ENCODE measurements around the gene USP24. TPM values are rescaled to one million over a fixed set of nuclear protein-coding genes. Genes with fewer than 3 reads are reported as not detected.

Gene USP24
- total RNA-seq, 1 experiment from 2014 or later = 45.7 TPM

- H3K4me3 Mint-ChIP-seq (ENCODE audit: unreplicated experiment) = no peak overlapping the region
- CTCF ChIA-PET = interaction anchor here (0.6 kb wide), 1 partner anchor 339 kb away, joined by 4 read pairs; no protein-coding TSS in a partner anchor
- no TSS peak for BruUV-seq (replicated peaks)
- intact Hi-C loops (cut with micrococcal nuclease) = no loop called here
- no peaks in the 10 kb centered on the region for H3K9me3 Mint-ChIP-seq (ENCODE audit: unreplicated experiment)
- peaks cover 4% of the 10 kb centered on the region for H3K4me1 Mint-ChIP-seq (ENCODE audit: insufficient read depth, unreplicated experiment)
- H3K36me3 Mint-ChIP-seq (ENCODE audit: insufficient read depth, unreplicated experiment) = peaks cover 98% of the 10 kb centered on the region
- no peak for TF ChIP-seq CTCF (IDR thresholded peaks at IDR 0.05; ENCODE audit: unreplicated experiment)
- DNase-seq (ENCODE audit: unreplicated experiment) = no peak
- no peak overlapping the region for H3K27ac Mint-ChIP-seq (ENCODE audit: low read depth, unreplicated experiment)
- H3K27me3 Mint-ChIP-seq (ENCODE audit: insufficient read depth, unreplicated experiment) = no peaks in the 10 kb centered on the region
- POLR2A ChIA-PET = interaction anchor here (0.6 kb wide), 1 partner anchor 68 kb away, joined by 3 read pairs; no protein-coding TSS in a partner anchor
Measured at GRCh38 chr1:55076356-55076755, 138.8 kb downstream of the USP24 start.

- no peaks in the 10 kb centered on the region for H3K27me3 Mint-ChIP-seq (ENCODE audit: insufficient read depth, unreplicated experiment)
- no TSS peak for BruUV-seq (replicated peaks)
- intact Hi-C loops (cut with micrococcal nuclease) = no loop called here
- no peak overlapping the region for H3K27ac Mint-ChIP-seq (ENCODE audit: low read depth, unreplicated experiment)
- ChIA-PET POLR2A (interaction anchor here (0.7 kb wide), 1 partner anchor 1386 kb away, joined by 3 read pairs; no protein-coding TSS in a partner anchor), CTCF (interaction anchor here (0.8 to 1.2 kb wide), 3 partner anchors 14 to 78 kb away, joined by 3 to 5 read pairs (median 4); no protein-coding TSS in a partner anchor)
- TF ChIP-seq CTCF (IDR thresholded peaks at IDR 0.05; ENCODE audit: unreplicated experiment) = no peak
- no peak overlapping the region for H3K4me3 Mint-ChIP-seq (ENCODE audit: unreplicated experiment)
- H3K36me3 Mint-ChIP-seq (ENCODE audit: insufficient read depth, unreplicated experiment) = peaks cover 99% of the 10 kb centered on the region
- DNase-seq (ENCODE audit: unreplicated experiment) = no peak
- no peaks in the 10 kb centered on the region for H3K4me1 Mint-ChIP-seq (ENCODE audit: insufficient read depth, unreplicated experiment)
- no peaks in the 10 kb centered on the region for H3K9me3 Mint-ChIP-seq (ENCODE audit: unreplicated experiment)
Measured at GRCh38 chr1:55074455-55074854, 140.7 kb downstream of the USP24 start.

GRCh38 chr1:55073187-55073916 is 141.8 kb downstream of the USP24 start:
- no peak for TF ChIP-seq CTCF (IDR thresholded peaks at IDR 0.05; ENCODE audit: unreplicated experiment)
- no peaks in the 10 kb centered on the region for H3K27me3 Mint-ChIP-seq (ENCODE audit: insufficient read depth, unreplicated experiment)
- peaks cover 99% of the 10 kb centered on the region for H3K36me3 Mint-ChIP-seq (ENCODE audit: insufficient read depth, unreplicated experiment)
- CTCF ChIA-PET = interaction anchor here (0.8 to 1.6 kb wide), 2 partner anchors 10 to 204 kb away, joined by 3 to 4 read pairs; no protein-coding TSS in a partner anchor
- intact Hi-C loops (cut with micrococcal nuclease) = no loop called here
- BruUV-seq (replicated peaks) = no TSS peak
- DNase-seq (ENCODE audit: unreplicated experiment) = no peak
- H3K4me1 Mint-ChIP-seq (ENCODE audit: insufficient read depth, unreplicated experiment) = no peaks in the 10 kb centered on the region
- no peak overlapping the region for H3K27ac Mint-ChIP-seq (ENCODE audit: low read depth, unreplicated experiment)
- H3K4me3 Mint-ChIP-seq (ENCODE audit: unreplicated experiment) = no peak overlapping the region
- no peaks in the 10 kb centered on the region for H3K9me3 Mint-ChIP-seq (ENCODE audit: unreplicated experiment)
- POLR2A ChIA-PET = no interaction called here

DNA sequence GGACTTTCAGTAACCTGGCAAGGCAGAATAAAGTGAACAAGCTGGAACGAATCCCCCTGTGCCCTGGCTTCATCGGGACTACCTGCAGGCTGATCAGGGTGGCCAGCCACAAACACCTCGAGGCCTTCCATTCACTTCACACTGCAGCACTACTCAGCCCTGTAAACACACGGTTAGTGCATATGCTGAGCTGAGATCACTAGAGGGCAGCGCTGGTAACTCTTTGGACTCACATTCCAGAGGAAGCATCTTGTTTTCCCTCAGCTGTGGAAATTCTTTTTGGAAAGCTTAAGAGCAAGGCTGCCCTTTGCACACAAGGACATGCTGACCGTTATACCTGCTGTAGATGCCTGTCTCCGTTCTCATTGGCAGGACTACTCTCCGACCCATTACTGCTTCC is 143.7 kb downstream of the USP24 start:
- Mint-ChIP-seq H3K27ac (ENCODE audit: low read depth, unreplicated experiment) (no peak overlapping the region), H3K4me3 (ENCODE audit: unreplicated experiment) (no peak overlapping the region), H3K4me1 (ENCODE audit: insufficient read depth, unreplicated experiment) (no peaks in the 10 kb centered on the region), H3K27me3 (ENCODE audit: insufficient read depth, unreplicated experiment) (no peaks in the 10 kb centered on the region), H3K36me3 (ENCODE audit: insufficient read depth, unreplicated experiment) (peaks cover 98% of the 10 kb centered on the region), H3K9me3 (ENCODE audit: unreplicated experiment) (no peaks in the 10 kb centered on the region)
- intact Hi-C loops (cut with micrococcal nuclease) = loop anchor here (1.0 kb wide), 1 partner anchor 206 kb away; no protein-coding TSS in a partner anchor
- no peak for TF ChIP-seq CTCF (IDR thresholded peaks at IDR 0.05; ENCODE audit: unreplicated experiment)
- no TSS peak for BruUV-seq (replicated peaks)
- POLR2A ChIA-PET = interaction anchor here (0.6 kb wide), 1 partner anchor 32 kb away, joined by 3 read pairs; no protein-coding TSS in a partner anchor
- peak; percentile 60 for DNase-seq (ENCODE audit: unreplicated experiment)
- CTCF ChIA-PET = interaction anchor here (0.5 to 3.7 kb wide), 9 partner anchors 9 to 1038 kb away, joined by 3 to 16 read pairs (median 4); no protein-coding TSS in a partner anchor
